ENCODE data around the gene DPP6. TPM values are rescaled to one million over a fixed set of nuclear protein-coding genes. Genes with fewer than 3 reads are reported as not detected.

Gene DPP6
- total RNA-seq, 1 experiment from 2014 or later = not detected

GRCh38 chr7:154451480-154452457 lies 399.6 kb downstream of the DPP6 start:
- BruUV-seq (replicated peaks) = no TSS peak
- Mint-ChIP-seq H3K4me3 (ENCODE audit: unreplicated experiment) (no peak overlapping the region), H3K27me3 (ENCODE audit: insufficient read depth, unreplicated experiment) (peaks cover 4% of the 10 kb centered on the region), H3K9me3 (ENCODE audit: unreplicated experiment) (peaks cover 9% of the 10 kb centered on the region), H3K27ac (ENCODE audit: unreplicated experiment) (no peak overlapping the region), H3K36me3 (ENCODE audit: insufficient read depth, unreplicated experiment) (no peaks in the 10 kb centered on the region), H3K4me1 (ENCODE audit: low read depth, unreplicated experiment) (no peaks in the 10 kb centered on the region)
- no peaks in the 10 kb centered on the region for H3K27me3 ChIP-seq (replicated peaks; ENCODE audit: control insufficient read depth, insufficient read depth, low read length)
- ChIA-PET CTCF (no interaction called here), POLR2A (no interaction called here)
- TF ChIP-seq CTCF (IDR thresholded peaks at IDR 0.05; ENCODE audit: insufficient read depth in 1 of 2, low read depth in 1 of 2, low read length in 1 of 2, severe bottlenecking in 1 of 2, unreplicated experiment in 1 of 2) = no peak
- no peak overlapping the region for H3K4me3 ChIP-seq (ENCODE audit: low read depth, low read length)
- intact Hi-C loops (cut with micrococcal nuclease; ENCODE audit: unreplicated experiment) = no loop called here
- H3K36me3 ChIP-seq (ENCODE audit: control insufficient read depth, insufficient read depth, low read length) = no peaks in the 10 kb centered on the region
- no peaks in the 10 kb centered on the region for H3K4me1 ChIP-seq
- H3K9me3 ChIP-seq = peaks cover 3% of the 10 kb centered on the region; the same call in 1 of the 2 replicates
- DNase-seq = no peak

- no peak overlapping the region for H3K27ac Mint-ChIP-seq (ENCODE audit: unreplicated experiment)
- H3K4me3 ChIP-seq (ENCODE audit: low read depth, low read length) = no peak overlapping the region
- H3K27me3 ChIP-seq (replicated peaks; ENCODE audit: control insufficient read depth, insufficient read depth, low read length) = no peaks in the 10 kb centered on the region
- no peaks in the 10 kb centered on the region; the same call in 1 of the 2 replicates for H3K9me3 ChIP-seq
- H3K4me3 Mint-ChIP-seq (ENCODE audit: unreplicated experiment) = no peak overlapping the region
- peaks cover 14% of the 10 kb centered on the region for H3K9me3 Mint-ChIP-seq (ENCODE audit: unreplicated experiment)
- DNase-seq = no peak
- no TSS peak for BruUV-seq (replicated peaks)
- ChIA-PET CTCF (no interaction called here), POLR2A (no interaction called here)
- no peaks in the 10 kb centered on the region for H3K4me1 Mint-ChIP-seq (ENCODE audit: low read depth, unreplicated experiment)
- H3K36me3 ChIP-seq (ENCODE audit: control insufficient read depth, insufficient read depth, low read length) = no peaks in the 10 kb centered on the region
- H3K27me3 Mint-ChIP-seq (ENCODE audit: insufficient read depth, unreplicated experiment) = no peaks in the 10 kb centered on the region
- TF ChIP-seq CTCF (IDR thresholded peaks at IDR 0.05; ENCODE audit: insufficient read depth in 1 of 2, low read depth in 1 of 2, low read length in 1 of 2, severe bottlenecking in 1 of 2, unreplicated experiment in 1 of 2) = no peak
- intact Hi-C loops (cut with micrococcal nuclease; ENCODE audit: unreplicated experiment) = no loop called here
- H3K36me3 Mint-ChIP-seq (ENCODE audit: insufficient read depth, unreplicated experiment) = no peaks in the 10 kb centered on the region
- no peaks in the 10 kb centered on the region for H3K4me1 ChIP-seq
Measured at GRCh38 chr7:154463794-154464193, 411.6 kb downstream of the DPP6 start.

GRCh38 chr7:154469652-154470051 lies 417.5 kb downstream of the DPP6 start:
- intact Hi-C loops (cut with micrococcal nuclease; ENCODE audit: unreplicated experiment) = no loop called here
- no peaks in the 10 kb centered on the region for H3K9me3 Mint-ChIP-seq (ENCODE audit: unreplicated experiment)
- POLR2A ChIA-PET = no interaction called here
- Histone ChIP-seq H3K4me1 (no peaks in the 10 kb centered on the region), H3K4me3 (ENCODE audit: low read depth, low read length) (no peak overlapping the region), H3K9me3 (no peaks in the 10 kb centered on the region), H3K27me3 (replicated peaks; ENCODE audit: control insufficient read depth, insufficient read depth, low read length) (no peaks in the 10 kb centered on the region), H3K36me3 (ENCODE audit: control insufficient read depth, insufficient read depth, low read length) (no peaks in the 10 kb centered on the region)
- no peaks in the 10 kb centered on the region for H3K36me3 Mint-ChIP-seq (ENCODE audit: insufficient read depth, unreplicated experiment)
- no peak overlapping the region for H3K27ac Mint-ChIP-seq (ENCODE audit: unreplicated experiment)
- CTCF ChIA-PET = no interaction called here
- no peaks in the 10 kb centered on the region for H3K27me3 Mint-ChIP-seq (ENCODE audit: insufficient read depth, unreplicated experiment)
- no TSS peak for BruUV-seq (replicated peaks)
- DNase-seq = no peak
- H3K4me3 Mint-ChIP-seq (ENCODE audit: unreplicated experiment) = no peak overlapping the region
- H3K4me1 Mint-ChIP-seq (ENCODE audit: low read depth, unreplicated experiment) = no peaks in the 10 kb centered on the region
- no peak for TF ChIP-seq CTCF (IDR thresholded peaks at IDR 0.05; ENCODE audit: insufficient read depth in 1 of 2, low read depth in 1 of 2, low read length in 1 of 2, severe bottlenecking in 1 of 2, unreplicated experiment in 1 of 2)

All from Caco-2 (cell line).